Ishikawa (cell line): ENCODE data around the gene AP4M1.

ENCODE experiments used
- CEBPB ChIP-seq: IDR thresholded peaks from 2 replicates; pipeline ENCODE4 v1.6.1; 2012
- CREB1 ChIP-seq: IDR thresholded peaks from 2 replicates; pipeline ENCODE4 v1.6.1; 2012; ENCODE audit warnings: low read depth
- USF1 ChIP-seq: IDR thresholded peaks from 2 replicates; pipeline ENCODE4 v1.6.1; 2012

- no peak for TF ChIP-seq CEBPB
- no peak for TF ChIP-seq CREB1
- no peak for TF ChIP-seq USF1
Measured at GRCh38 chr7:100088095-100088620, 13.3 kb upstream of the AP4M1 start.
